ENCODE measurements around the gene SLC9A7. TPM values are rescaled to one million over a fixed set of nuclear protein-coding genes. Genes with fewer than 3 reads are reported as not detected.

Gene SLC9A7
- total RNA-seq, 4 donors from 2014 or later = 0.82 to 29.2 (median 2.3) TPM

GRCh38 chrX:46710927-46711623 lies 47.8 kb downstream of the SLC9A7 start:
- intact Hi-C loops (cut with DNase I; ENCODE audit: low total_unique reads) = no loop called here
- H3K9me3 ChIP-seq = no peaks in the 10 kb centered on the region
- no peaks in the 10 kb centered on the region for H3K27me3 ChIP-seq
- TF ChIP-seq CTCF (IDR thresholded peaks at IDR 0.05) (no peak), POLR2AphosphoS5 (IDR thresholded peaks at IDR 0.05) (no peak), EP300 (IDR thresholded peaks at IDR 0.05; ENCODE audit: low read depth) (no peak), POLR2A (IDR thresholded peaks at IDR 0.05) (no peak)
- H3K4me3 ChIP-seq = no peak overlapping the region
- no peak for DNase-seq
- WGBS, 2 donors (ENCODE audit: low coverage in 1 of 2) = 66 to 100% methylated on average over 1 to 8 of the region's 8 CpGs
- H3K36me3 ChIP-seq = no peaks in the 10 kb centered on the region
- no peak overlapping the region for H3K27ac ChIP-seq
- in situ Hi-C loops (cut with MboI; ENCODE audit: low pct_ligation_motif_present in 1 of 4, low pct_unique_long_range_greater_than_20kb in 1 of 4, low sequenced_read_pairs in 3 of 4) = no loop called here
- no peaks in the 10 kb centered on the region for H3K4me1 ChIP-seq

GRCh38 chrX:46710425-46710824 lies 48.5 kb downstream of the SLC9A7 start:
- WGBS, 2 donors (ENCODE audit: low coverage in 1 of 2) = 24% methylated on average over 1 of the region's 1 CpG; no CpG with 5 or more reads in 1 of the 2 donors
- no peaks in the 10 kb centered on the region for H3K4me1 ChIP-seq
- no peaks in the 10 kb centered on the region for H3K36me3 ChIP-seq
- intact Hi-C loops (cut with DNase I; ENCODE audit: low total_unique reads) = no loop called here
- no peak for TF ChIP-seq POLR2AphosphoS5 (IDR thresholded peaks at IDR 0.05)
- no peak for DNase-seq
- no peak overlapping the region for H3K27ac ChIP-seq
- no peak overlapping the region for H3K4me3 ChIP-seq
- no peaks in the 10 kb centered on the region for H3K9me3 ChIP-seq
- in situ Hi-C loops (cut with MboI; ENCODE audit: low pct_ligation_motif_present in 1 of 4, low pct_unique_long_range_greater_than_20kb in 1 of 4, low sequenced_read_pairs in 3 of 4) = no loop called here
- H3K27me3 ChIP-seq = no peaks in the 10 kb centered on the region

GRCh38 chrX:46707274-46707965 lies 51.5 kb downstream of the SLC9A7 start:
- no peaks in the 10 kb centered on the region for H3K27me3 ChIP-seq
- no peaks in the 10 kb centered on the region for H3K4me1 ChIP-seq
- 85% methylated on average over 9 of the region's 9 CpGs; no CpG with 5 or more reads in 1 of the 2 donors for WGBS, 2 donors (ENCODE audit: low coverage in 1 of 2)
- intact Hi-C loops (cut with DNase I; ENCODE audit: low total_unique reads) = no loop called here
- no peaks in the 10 kb centered on the region for H3K9me3 ChIP-seq
- H3K36me3 ChIP-seq = no peaks in the 10 kb centered on the region
- no peak overlapping the region for H3K27ac ChIP-seq
- H3K4me3 ChIP-seq = no peak overlapping the region
- in situ Hi-C loops (cut with MboI; ENCODE audit: low pct_ligation_motif_present in 1 of 4, low pct_unique_long_range_greater_than_20kb in 1 of 4, low sequenced_read_pairs in 3 of 4) = no loop called here
- DNase-seq = no peak
- TF ChIP-seq EP300 (IDR thresholded peaks at IDR 0.05; ENCODE audit: low read depth) (no peak), POLR2AphosphoS5 (IDR thresholded peaks at IDR 0.05) (no peak), POLR2A (IDR thresholded peaks at IDR 0.05) (no peak), CTCF (IDR thresholded peaks at IDR 0.05) (no peak)

- in situ Hi-C loops (cut with MboI; ENCODE audit: low pct_ligation_motif_present in 1 of 4, low pct_unique_long_range_greater_than_20kb in 1 of 4, low sequenced_read_pairs in 3 of 4) = no loop called here
- WGBS, 2 donors (ENCODE audit: low coverage in 1 of 2) = 67 to 80% methylated on average over 1 to 3 of the region's 3 CpGs
- Histone ChIP-seq H3K9me3 (no peaks in the 10 kb centered on the region), H3K27me3 (no peaks in the 10 kb centered on the region), H3K27ac (no peak overlapping the region), H3K36me3 (no peaks in the 10 kb centered on the region), H3K4me1 (no peaks in the 10 kb centered on the region), H3K4me3 (no peak overlapping the region)
- intact Hi-C loops (cut with DNase I; ENCODE audit: low total_unique reads) = no loop called here
- no peak for DNase-seq
- TF ChIP-seq EP300 (IDR thresholded peaks at IDR 0.05; ENCODE audit: low read depth) = no peak
- TF ChIP-seq POLR2A (IDR thresholded peaks at IDR 0.05) = no peak
- TF ChIP-seq CTCF (IDR thresholded peaks at IDR 0.05) = no peak
- TF ChIP-seq POLR2AphosphoS5 (IDR thresholded peaks at IDR 0.05) = no peak
Observed at GRCh38 chrX:46704767-46705386, 54.0 kb downstream of the SLC9A7 start.

All from transverse colon (tissue), 4 donors.